Upper lobe of right lung (tissue), 1 donor: ENCODE measurements around the gene RASSF5. TPM values are rescaled to one million over a fixed set of nuclear protein-coding genes. Genes with fewer than 3 reads are reported as not detected.
A peak's percentile ranks its signal among the peaks of the same experiment; 100 is the strongest.

Experiments
- ATAC-seq: fragments of 200-7000 bp; cut with Tn5 transposase; one replicate; pipeline ENCODE4 v1.9.1; 2020; ENCODE audit warnings: mild to moderate bottlenecking, moderate library complexity
- DNase-seq: peaks from one replicate; pipeline ENCODE4 v3.0.0-alpha.2; 2020
- H3K27ac ChIP-seq: fragments of 200-600 bp; one replicate; pipeline ENCODE4 v1.8.0; 2022
- H3K27me3 ChIP-seq: fragments of 200-600 bp; one replicate; pipeline ENCODE4 v1.8.0; 2022; ENCODE audit warnings: mild to moderate bottlenecking
- H3K36me3 ChIP-seq: fragments of 200-600 bp; one replicate; pipeline ENCODE4 v1.8.0; 2022
- H3K4me1 ChIP-seq: fragments of 200-600 bp; one replicate; pipeline ENCODE4 v1.8.0; 2022
- H3K4me3 ChIP-seq: fragments of 200-600 bp; one replicate; pipeline ENCODE4 v1.8.0; 2022; ENCODE audit warnings: mild to moderate bottlenecking
- H3K9me3 ChIP-seq: fragments of 200-600 bp; one replicate; pipeline ENCODE4 v1.8.0; 2022
- intact Hi-C: fragments of 100-400 bp; cut with DNase I; formaldehyde crosslinking; loops from one replicate; pipeline ENCODE4 v1.11.0; 2022
- total RNA-seq: library from RNA; stranded (reverse); fragmentation: NEBNext Ultra II Directional; extraction: Animal tissue kit (Norgen Biotek cat#: 25700); gene quantifications from one replicate; pipeline ENCODE4 v1.2.1, GENCODE V29; 2021
- TF ChIP-seq, protein P1 (sequence below): fragments of 200-600 bp; IDR thresholded peaks from one replicate; pipeline ENCODE4 v1.8.0; 2022; ENCODE audit warnings: antibody characterized with exemption
- donor health status: DM: no; HTN: yes; CAD: no; lungs with severe emphysema.

The RASSF5 gene
- total RNA-seq, 1 donor from 2014 or later, result 37.6 TPM

DNA sequence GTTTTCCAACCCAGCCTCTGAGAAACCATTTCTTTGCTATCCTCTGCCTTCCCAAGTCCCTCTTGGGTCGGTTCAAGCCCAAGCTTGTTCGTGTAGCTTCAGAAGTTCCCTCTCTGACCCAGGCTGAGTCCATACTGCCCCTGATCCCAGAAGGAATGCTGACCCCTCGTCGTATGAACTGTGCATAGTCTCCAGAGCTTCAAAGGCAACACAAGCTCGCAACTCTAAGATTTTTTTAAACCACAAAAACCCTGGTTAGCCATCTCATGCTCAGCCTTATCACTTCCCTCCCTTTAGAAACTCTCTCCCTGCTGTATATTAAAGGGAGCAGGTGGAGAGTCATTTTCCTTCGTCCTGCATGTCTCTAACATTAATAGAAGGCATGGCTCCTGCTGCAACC, 81.2 kb downstream of the RASSF5 start:
- intact Hi-C loops, result loop anchor here (10.0 kb wide), 1 partner anchor 94 kb away; no protein-coding TSS in a partner anchor
- Histone ChIP-seq H3K27ac (peak overlapping the region; percentile 47), H3K4me1 (peaks cover 23% of the 10 kb centered on the region), H3K27me3 (no peaks in the 10 kb centered on the region), H3K36me3 (peaks cover 92% of the 10 kb centered on the region), H3K4me3 (no peak overlapping the region), H3K9me3 (no peaks in the 10 kb centered on the region)
- DNase-seq (no peak), ATAC-seq (no peak)
- TF ChIP-seq, protein P1, sequence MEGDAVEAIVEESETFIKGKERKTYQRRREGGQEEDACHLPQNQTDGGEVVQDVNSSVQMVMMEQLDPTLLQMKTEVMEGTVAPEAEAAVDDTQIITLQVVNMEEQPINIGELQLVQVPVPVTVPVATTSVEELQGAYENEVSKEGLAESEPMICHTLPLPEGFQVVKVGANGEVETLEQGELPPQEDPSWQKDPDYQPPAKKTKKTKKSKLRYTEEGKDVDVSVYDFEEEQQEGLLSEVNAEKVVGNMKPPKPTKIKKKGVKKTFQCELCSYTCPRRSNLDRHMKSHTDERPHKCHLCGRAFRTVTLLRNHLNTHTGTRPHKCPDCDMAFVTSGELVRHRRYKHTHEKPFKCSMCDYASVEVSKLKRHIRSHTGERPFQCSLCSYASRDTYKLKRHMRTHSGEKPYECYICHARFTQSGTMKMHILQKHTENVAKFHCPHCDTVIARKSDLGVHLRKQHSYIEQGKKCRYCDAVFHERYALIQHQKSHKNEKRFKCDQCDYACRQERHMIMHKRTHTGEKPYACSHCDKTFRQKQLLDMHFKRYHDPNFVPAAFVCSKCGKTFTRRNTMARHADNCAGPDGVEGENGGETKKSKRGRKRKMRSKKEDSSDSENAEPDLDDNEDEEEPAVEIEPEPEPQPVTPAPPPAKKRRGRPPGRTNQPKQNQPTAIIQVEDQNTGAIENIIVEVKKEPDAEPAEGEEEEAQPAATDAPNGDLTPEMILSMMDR, result no peak

DNA sequence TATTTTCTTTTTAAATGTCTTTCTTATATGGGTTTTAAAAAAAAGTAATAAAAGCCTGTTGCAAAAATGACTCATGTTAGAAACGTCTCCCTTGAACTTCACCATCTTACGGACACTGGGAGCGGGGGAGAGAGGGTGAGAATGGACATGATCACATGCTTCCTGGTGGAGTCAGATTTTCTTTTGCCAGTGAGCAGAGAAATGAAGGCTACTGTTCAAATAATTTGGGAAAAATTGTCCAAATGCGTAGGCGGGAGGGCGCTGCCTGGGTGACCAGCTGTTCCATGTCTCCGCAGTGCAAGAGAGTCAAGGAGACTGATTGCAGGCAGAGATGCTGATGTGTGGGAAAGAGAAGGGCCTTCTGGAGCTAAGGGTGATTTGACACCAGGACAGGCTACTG, 81.9 kb downstream of the RASSF5 start:
- Histone ChIP-seq H3K4me3 (no peak overlapping the region), H3K9me3 (no peaks in the 10 kb centered on the region), H3K27ac (no peak overlapping the region), H3K27me3 (no peaks in the 10 kb centered on the region), H3K4me1 (peaks cover 16% of the 10 kb centered on the region), H3K36me3 (peaks cover 93% of the 10 kb centered on the region)
- TF ChIP-seq, protein P1, result no peak
- intact Hi-C loops, result loop anchor here (10.0 kb wide), 1 partner anchor 94 kb away; no protein-coding TSS in a partner anchor
- ATAC-seq (peak; percentile 41), DNase-seq (no peak)

DNA sequence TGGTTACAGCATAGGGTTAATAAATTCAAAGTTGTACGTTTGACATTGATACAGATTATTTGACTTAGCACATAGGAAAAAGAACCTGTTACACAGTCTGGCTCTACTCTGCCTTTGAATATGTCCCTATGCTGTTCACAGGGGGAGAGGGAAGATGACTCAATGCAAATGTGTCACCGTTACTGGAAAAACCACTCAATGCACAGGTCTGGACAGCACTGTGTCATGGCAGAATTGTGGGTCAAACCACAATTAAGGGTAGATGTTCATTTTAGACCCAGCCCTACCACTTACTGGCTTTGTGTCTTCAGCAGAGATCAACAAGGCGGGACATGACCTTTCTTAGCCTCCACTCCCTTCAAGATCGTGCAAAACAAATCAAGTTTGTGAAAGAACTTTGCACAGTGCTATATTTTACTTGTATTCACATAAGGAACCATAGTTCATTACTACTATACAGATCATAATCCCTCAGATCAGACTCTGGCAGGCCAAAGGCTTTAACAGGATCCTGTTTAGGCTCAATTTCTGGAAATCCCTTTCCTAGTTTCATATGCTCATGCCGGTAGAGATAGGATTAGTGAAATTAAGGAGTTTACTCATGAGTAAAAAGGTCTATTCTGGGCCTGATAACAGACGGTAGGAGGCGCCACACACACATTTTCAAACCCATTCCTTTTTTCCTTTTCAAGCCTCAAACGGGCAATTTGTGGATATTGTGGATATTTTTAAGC, 82.9 kb downstream of the RASSF5 start:
- Histone ChIP-seq H3K4me1 (peaks cover 16% of the 10 kb centered on the region), H3K27me3 (no peaks in the 10 kb centered on the region), H3K36me3 (peaks cover 93% of the 10 kb centered on the region), H3K4me3 (no peak overlapping the region), H3K27ac (peak overlapping the region; percentile 12), H3K9me3 (no peaks in the 10 kb centered on the region)
- intact Hi-C loops, result no loop called here
- TF ChIP-seq, protein P1, result peak; percentile 26
- ATAC-seq (peak; percentile 13), DNase-seq (no peak)

- Histone ChIP-seq H3K4me3 (no peak overlapping the region), H3K27ac (no peak overlapping the region), H3K9me3 (no peaks in the 10 kb centered on the region), H3K36me3 (peaks cover 93% of the 10 kb centered on the region), H3K27me3 (no peaks in the 10 kb centered on the region), H3K4me1 (peaks cover 16% of the 10 kb centered on the region)
- no peak for DNase-seq
- intact Hi-C loops, result no loop called here
- TF ChIP-seq, protein P1, result no peak
- no peak for ATAC-seq
These were observed 83.9 kb downstream of the RASSF5 start for GRCh38 chr1:206591226-206591625.

DNA sequence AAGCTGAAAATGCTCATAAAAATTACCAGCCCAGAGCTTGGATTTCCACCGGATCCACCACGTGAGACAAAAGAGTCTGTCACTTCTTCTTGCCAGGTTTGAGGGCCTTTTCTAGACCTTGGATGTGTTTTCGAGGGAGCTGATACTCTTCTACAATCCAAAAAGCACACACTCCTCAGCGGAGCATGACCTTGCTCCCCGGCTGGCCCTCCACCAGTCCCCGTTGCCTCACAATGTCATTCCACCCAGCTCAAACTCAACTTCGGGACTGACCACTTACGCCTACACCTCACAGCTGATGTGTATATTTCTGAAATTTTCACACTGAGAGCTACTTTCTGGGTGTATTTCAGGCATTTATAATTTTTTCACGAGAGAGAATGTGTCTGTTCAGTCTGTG, 84.4 kb downstream of the RASSF5 start:
- intact Hi-C loops, result no loop called here
- H3K36me3 ChIP-seq, result peaks cover 93% of the 10 kb centered on the region
- ATAC-seq, result no peak

More for the DNA sequence above, 84.4 kb downstream of the RASSF5 start:
- H3K27ac ChIP-seq, result no peak overlapping the region
- no peak overlapping the region for H3K4me3 ChIP-seq
- H3K4me1 ChIP-seq, result peaks cover 16% of the 10 kb centered on the region
- H3K9me3 ChIP-seq, result no peaks in the 10 kb centered on the region
- H3K27me3 ChIP-seq, result no peaks in the 10 kb centered on the region
- TF ChIP-seq, protein P1, result no peak
- DNase-seq, result no peak
